ENCODE results near the gene PJA2. TPM values are rescaled to one million over a fixed set of nuclear protein-coding genes. Genes with fewer than 3 reads are reported as not detected.
"Not testable (repeated sequence)": the region's sequence is repeated elsewhere in the genome, so short reads cannot be mapped to it uniquely, and the experiment has no call there.

The PJA2 gene
- total RNA-seq, result 299 TPM

GRCh38 chr5:109409844-109410388, at the start of gene PJA2:
Gene PJA2, minus strand, starts transcription at chr5:109409974. Its CDS starts 26,541 bp downstream, at chr5:109383433.
- peak; percentile 99 for DNase-seq

GRCh38 chr5:109455598-109456096, 45.9 kb upstream of the PJA2 start:
- no peak for DNase-seq

GRCh38 chr5:109454731-109455505, 45.1 kb upstream of the PJA2 start:
- DNase-seq, result no peak

GRCh38 chr5:109453251-109453650, 43.5 kb upstream of the PJA2 start:
- no peak for DNase-seq

GRCh38 chr5:109452661-109453060, 42.9 kb upstream of the PJA2 start:
- DNase-seq, result no peak

- peak; percentile 43 for DNase-seq
Observed at GRCh38 chr5:109451146-109451545, 41.4 kb upstream of the PJA2 start.

GRCh38 chr5:109450129-109450877, 40.5 kb upstream of the PJA2 start:
- no peak for DNase-seq

GRCh38 chr5:109448838-109449237, 39.1 kb upstream of the PJA2 start:
- DNase-seq, result no peak

GRCh38 chr5:109439590-109439989, 29.8 kb upstream of the PJA2 start:
- DNase-seq, result no peak

- no peak for DNase-seq
Observed at GRCh38 chr5:109426075-109426474, 16.3 kb upstream of the PJA2 start.

- not testable (repeated sequence) for DNase-seq
Observed at GRCh38 chr5:109425521-109425920, 15.7 kb upstream of the PJA2 start.

- no peak for DNase-seq
Observed at GRCh38 chr5:109421956-109422355, 12.2 kb upstream of the PJA2 start.

GRCh38 chr5:109418712-109419352, 9.1 kb upstream of the PJA2 start:
- DNase-seq, result no peak

GRCh38 chr5:109416882-109417281, 7.1 kb upstream of the PJA2 start:
- no peak for DNase-seq

GRCh38 chr5:109413921-109414461, 4.2 kb upstream of the PJA2 start:
- DNase-seq, result not testable (repeated sequence)

- no peak for DNase-seq
Observed at GRCh38 chr5:109413458-109413857, 3.7 kb upstream of the PJA2 start.

GRCh38 chr5:109412981-109413402, 3.2 kb upstream of the PJA2 start:
- no peak for DNase-seq

- DNase-seq, result no peak
Observed at GRCh38 chr5:109411627-109412026, 1.9 kb upstream of the PJA2 start.

- no peak for DNase-seq
Observed at GRCh38 chr5:109411149-109411514, 1.4 kb upstream of the PJA2 start.

- DNase-seq, result peak; percentile 70
Observed at GRCh38 chr5:109410389-109411148, 795 bp upstream of the PJA2 start.

GRCh38 chr5:109408991-109409843, 557 bp downstream of the PJA2 start:
- DNase-seq, result peak; percentile 70
